ENCODE data around the gene WHAMM. TPM values are rescaled to one million over a fixed set of nuclear protein-coding genes. Genes with fewer than 3 reads are reported as not detected.

The WHAMM gene
- total RNA-seq, 4 donors from 2014 or later, result 6.4 to 14.2 (median 8.8) TPM

GRCh38 chr15:82849556-82850512 is 40.4 kb downstream of the WHAMM start:
- H3K27me3 ChIP-seq, result no peaks in the 10 kb centered on the region
- whole genome bisulfite sequencing, 2 donors (ENCODE audit: low coverage in 1 of 2), result 31 to 57% methylated on average over 1 to 23 of the region's 23 CpGs
- H3K27ac ChIP-seq, result peak overlapping the region in 3 of 4 donors; percentile 10 to 42 (median 18)
- H3K4me1 ChIP-seq, result peaks cover 0 to 11% (median 4%) of the 10 kb centered on the region in 4 donors
- no peaks in the 10 kb centered on the region for H3K9me3 ChIP-seq
- peak; percentile 81 for DNase-seq
- TF ChIP-seq CTCF (IDR thresholded peaks at IDR 0.05) (peak; percentile 59 to 77 (median 65)), EP300 (IDR thresholded peaks at IDR 0.05; ENCODE audit: low read depth) (no peak)
- no peaks in the 10 kb centered on the region for H3K36me3 ChIP-seq
- no peak overlapping the region for H3K4me3 ChIP-seq
- in situ Hi-C loops (cut with MboI; ENCODE audit: low pct_ligation_motif_present in 1 of 4, low pct_unique_long_range_greater_than_20kb in 1 of 4, low sequenced_read_pairs in 3 of 4), result loop anchor here in 2 of 4 donors (10.0 to 25.0 kb wide), 3 partner anchors 112 to 162 kb away; partner anchors contain the start of genes C15orf40 (in 1 of the 2) and HOMER2 (in 1 of the 2)
- intact Hi-C loops (cut with DNase I; ENCODE audit: low total_unique reads), result loop anchor here (10.0 kb wide), 1 partner anchor 145 kb away; no protein-coding TSS in a partner anchor

GRCh38 chr15:82850731-82851130 is 41.3 kb downstream of the WHAMM start:
- no peak overlapping the region for H3K27ac ChIP-seq
- in situ Hi-C loops (cut with MboI; ENCODE audit: low pct_ligation_motif_present in 1 of 4, low pct_unique_long_range_greater_than_20kb in 1 of 4, low sequenced_read_pairs in 3 of 4), result loop anchor here in 2 of 4 donors (10.0 to 25.0 kb wide), 2 partner anchors 112 to 154 kb away; partner anchors contain the start of gene HOMER2 (in 1 of the 2)

DNA sequence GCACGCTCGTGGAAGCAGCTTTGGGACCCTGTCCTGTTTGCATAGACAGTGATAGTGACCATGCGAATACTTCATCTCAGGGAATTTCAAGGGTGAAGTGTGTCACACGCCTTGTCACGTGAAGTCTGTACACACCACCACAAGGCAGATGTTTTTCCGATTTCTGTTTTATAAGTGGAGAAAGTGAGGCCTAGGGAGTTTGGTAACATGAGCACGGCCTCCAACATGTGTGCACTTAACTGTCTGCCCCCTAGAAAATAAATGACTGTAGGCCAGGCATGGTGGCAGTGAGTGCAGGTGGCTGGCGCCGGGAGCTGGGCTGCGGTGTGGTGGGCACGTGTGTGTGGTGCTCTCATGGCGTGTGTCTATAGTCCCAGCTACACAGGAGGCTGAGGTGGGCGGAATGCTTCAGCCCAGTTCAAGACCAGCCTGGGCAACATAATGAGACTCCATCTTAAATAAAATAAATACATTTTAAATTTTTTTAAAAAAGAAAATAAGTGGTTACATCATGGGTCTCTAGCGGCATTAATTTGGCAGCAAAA is 42.0 kb downstream of the WHAMM start:
- 95 to 100% methylated on average over 1 to 14 of the region's 14 CpGs for WGBS, 2 donors (ENCODE audit: low coverage in 1 of 2)

More at GRCh38 chr15:82850731-82851130, 41.3 kb downstream of the WHAMM start:
- TF ChIP-seq POLR2A (IDR thresholded peaks at IDR 0.05), result no peak
- H3K4me3 ChIP-seq, result no peak overlapping the region
- 70 to 100% methylated on average over 1 to 7 of the region's 7 CpGs for WGBS, 2 donors (ENCODE audit: low coverage in 1 of 2)
- no peaks in the 10 kb centered on the region for H3K27me3 ChIP-seq
- H3K9me3 ChIP-seq, result no peaks in the 10 kb centered on the region
- peaks cover 0 to 11% (median 4%) of the 10 kb centered on the region in 4 donors for H3K4me1 ChIP-seq
- no peaks in the 10 kb centered on the region for H3K36me3 ChIP-seq
- intact Hi-C loops (cut with DNase I; ENCODE audit: low total_unique reads), result loop anchor here (10.0 kb wide), 1 partner anchor 144 kb away; no protein-coding TSS in a partner anchor
- no peak for DNase-seq

GRCh38 chr15:82851981-82852511 is 42.6 kb downstream of the WHAMM start:
- TF ChIP-seq POLR2A (IDR thresholded peaks at IDR 0.05) (no peak), POLR2AphosphoS5 (IDR thresholded peaks at IDR 0.05) (no peak), CTCF (IDR thresholded peaks at IDR 0.05) (no peak), EP300 (IDR thresholded peaks at IDR 0.05; ENCODE audit: low read depth) (no peak)

More for the DNA sequence above, 42.0 kb downstream of the WHAMM start:
- Histone ChIP-seq H3K27ac (no peak overlapping the region), H3K36me3 (no peaks in the 10 kb centered on the region), H3K9me3 (no peaks in the 10 kb centered on the region), H3K27me3 (no peaks in the 10 kb centered on the region), H3K4me3 (no peak overlapping the region), H3K4me1 (peaks cover 0 to 11% (median 4%) of the 10 kb centered on the region in 4 donors)
- intact Hi-C loops (cut with DNase I; ENCODE audit: low total_unique reads) (loop anchor here (10.0 kb wide), 1 partner anchor 143 kb away; no protein-coding TSS in a partner anchor), in situ Hi-C loops (cut with MboI; ENCODE audit: low pct_ligation_motif_present in 1 of 4, low pct_unique_long_range_greater_than_20kb in 1 of 4, low sequenced_read_pairs in 3 of 4) (loop anchor here in 2 of 4 donors (10.0 to 25.0 kb wide), 2 partner anchors 111 to 153 kb away; partner anchors contain the start of gene HOMER2 (in 1 of the 2))
- no peak for TF ChIP-seq EP300 (IDR thresholded peaks at IDR 0.05; ENCODE audit: low read depth)
- no peak for DNase-seq

More at GRCh38 chr15:82851981-82852511, 42.6 kb downstream of the WHAMM start:
- no peaks in the 10 kb centered on the region for H3K27me3 ChIP-seq
- H3K27ac ChIP-seq, result no peak overlapping the region
- DNase-seq, result no peak
- H3K4me3 ChIP-seq, result no peak overlapping the region
- H3K36me3 ChIP-seq, result no peaks in the 10 kb centered on the region
- WGBS, 2 donors (ENCODE audit: low coverage in 1 of 2), result 87% methylated on average over 5 to 9 of the region's 9 CpGs
- no peaks in the 10 kb centered on the region for H3K9me3 ChIP-seq
- intact Hi-C loops (cut with DNase I; ENCODE audit: low total_unique reads) (loop anchor here (10.0 kb wide), 1 partner anchor 143 kb away; no protein-coding TSS in a partner anchor), in situ Hi-C loops (cut with MboI; ENCODE audit: low pct_ligation_motif_present in 1 of 4, low pct_unique_long_range_greater_than_20kb in 1 of 4, low sequenced_read_pairs in 3 of 4) (loop anchor here in 2 of 4 donors (10.0 to 25.0 kb wide), 2 partner anchors 110 to 153 kb away; partner anchors contain the start of gene HOMER2 (in 1 of the 2))
- H3K4me1 ChIP-seq, result peaks cover 0 to 11% (median 4%) of the 10 kb centered on the region in 4 donors
